Mucosa of descending colon (tissue), 3 donors: ENCODE measurements around the gene ANKS1B. TPM values are rescaled to one million over a fixed set of nuclear protein-coding genes. Genes with fewer than 3 reads are reported as not detected.

Source experiments
- ATAC-seq: fragments of 200-7000 bp; cut with Tn5 transposase; one replicate; pipeline ENCODE4 v1.9.1; 2020; ENCODE audit warnings: mild to moderate bottlenecking, moderate library complexity
- DNase-seq, 3 donors: peaks; one replicate each; pipeline ENCODE4 v3.0.0-alpha.2; 2020
- H3K36me3 ChIP-seq: fragments of 200-600 bp; one replicate; pipeline ENCODE4 v1.8.0; 2021; ENCODE audit warnings: low read depth, mild to moderate bottlenecking
- H3K4me1 ChIP-seq: fragments of 200-600 bp; one replicate; pipeline ENCODE4 v1.8.0; 2021; ENCODE audit warnings: low read depth, mild to moderate bottlenecking
- H3K4me3 ChIP-seq: fragments of 200-600 bp; one replicate; pipeline ENCODE4 v1.8.0; 2021; ENCODE audit warnings: mild to moderate bottlenecking
- H3K9me3 ChIP-seq: fragments of 200-600 bp; one replicate; pipeline ENCODE4 v1.8.0; 2021; ENCODE audit warnings: mild to moderate bottlenecking
- CTCF ChIP-seq: fragments of 200-600 bp; IDR thresholded peaks from one replicate; pipeline ENCODE4 v1.8.0; 2022; ENCODE audit warnings: antibody characterized with exemption, mild to moderate bottlenecking
- intact Hi-C, 2 donors: fragments of 100-400 bp; cut with DNase I in 1 of 2; cut with micrococcal nuclease in 1 of 2; formaldehyde crosslinking; loops; one replicate each; pipeline versions ENCODE4 v1.11.0 to v1.11.1; 2022; cut with DNase I, micrococcal nuclease
- total RNA-seq, 3 donors: library from RNA; stranded (reverse); fragmentation: NEBNext Ultra II Directional in 2 of 3; extraction: Animal tissue kit (Norgen Biotek cat#: 25700) in 2 of 3; gene quantifications; one replicate each; pipeline versions ENCODE4 v1.2.1 to v1.2.4, GENCODE V29; 2021 to 2023
- donor health status: DM: no; HTN: no; CAD: no; lungs with moderate emphysema.
- donor health status: DM: no; HTN: no; CAD: no.
- donor health status: DM: no; HTN: yes; CAD: no.

The ANKS1B gene
- total RNA-seq, 3 donors from 2014 or later: 1.1 to 22.2 (median 2.3) TPM

GRCh38 chr12:99977550-99977949, 7.2 kb downstream of the ANKS1B start:
- DNase-seq: no peak
- no peak for ATAC-seq
- Histone ChIP-seq H3K4me3 (no peak overlapping the region), H3K36me3 (no peaks in the 10 kb centered on the region), H3K9me3 (no peaks in the 10 kb centered on the region), H3K4me1 (no peaks in the 10 kb centered on the region)
- no peak for TF ChIP-seq CTCF
- intact Hi-C loops: no loop called here

GRCh38 chr12:99976762-99977161, 8.0 kb downstream of the ANKS1B start:
- ATAC-seq (no peak), DNase-seq (no peak)
- Histone ChIP-seq H3K36me3 (no peaks in the 10 kb centered on the region), H3K4me1 (no peaks in the 10 kb centered on the region), H3K9me3 (no peaks in the 10 kb centered on the region), H3K4me3 (no peak overlapping the region)
- intact Hi-C loops: no loop called here
- TF ChIP-seq CTCF: no peak

GRCh38 chr12:99975321-99975720, 9.4 kb downstream of the ANKS1B start:
- ATAC-seq: no peak
- H3K4me1 ChIP-seq: no peaks in the 10 kb centered on the region
- intact Hi-C loops: no loop called here
- no peak for TF ChIP-seq CTCF
- H3K9me3 ChIP-seq: no peaks in the 10 kb centered on the region
- DNase-seq: no peak
- H3K36me3 ChIP-seq: no peaks in the 10 kb centered on the region
- H3K4me3 ChIP-seq: no peak overlapping the region

GRCh38 chr12:99974146-99974545, 10.6 kb downstream of the ANKS1B start:
- no peak overlapping the region for H3K4me3 ChIP-seq
- ATAC-seq (no peak), DNase-seq (no peak)
- intact Hi-C loops: no loop called here
- H3K36me3 ChIP-seq: no peaks in the 10 kb centered on the region
- no peaks in the 10 kb centered on the region for H3K9me3 ChIP-seq
- no peak for TF ChIP-seq CTCF
- H3K4me1 ChIP-seq: no peaks in the 10 kb centered on the region

- H3K9me3 ChIP-seq: no peaks in the 10 kb centered on the region
- DNase-seq: no peak
- intact Hi-C loops: no loop called here
Measured at GRCh38 chr12:99966429-99966828, 18.3 kb downstream of the ANKS1B start.

More at GRCh38 chr12:99966429-99966828, 18.3 kb downstream of the ANKS1B start:
- H3K4me3 ChIP-seq: no peak overlapping the region
- no peaks in the 10 kb centered on the region for H3K4me1 ChIP-seq
- H3K36me3 ChIP-seq: no peaks in the 10 kb centered on the region
- no peak for ATAC-seq
- no peak for TF ChIP-seq CTCF
